ENCODE data around the gene TMEM123.

GRCh38 chr11:102426000-102426399, 26.6 kb downstream of the TMEM123 start:
- TF ChIP-seq CTCF (IDR thresholded peaks at IDR 0.05 in 8 of 11, conservative IDR thresholded peaks at IDR 0.05 in 3 of 11) = no peak
- TF ChIP-seq POLR2A (IDR thresholded peaks at IDR 0.05) = no peak

All from spleen (tissue), 7 donors.